ENCODE data around the gene ZDHHC22. TPM values are rescaled to one million over a fixed set of nuclear protein-coding genes. Genes with fewer than 3 reads are reported as not detected.

Gene ZDHHC22
- total RNA-seq, 3 donors from 2014 or later = 1.7 TPM; not detected in 2

DNA sequence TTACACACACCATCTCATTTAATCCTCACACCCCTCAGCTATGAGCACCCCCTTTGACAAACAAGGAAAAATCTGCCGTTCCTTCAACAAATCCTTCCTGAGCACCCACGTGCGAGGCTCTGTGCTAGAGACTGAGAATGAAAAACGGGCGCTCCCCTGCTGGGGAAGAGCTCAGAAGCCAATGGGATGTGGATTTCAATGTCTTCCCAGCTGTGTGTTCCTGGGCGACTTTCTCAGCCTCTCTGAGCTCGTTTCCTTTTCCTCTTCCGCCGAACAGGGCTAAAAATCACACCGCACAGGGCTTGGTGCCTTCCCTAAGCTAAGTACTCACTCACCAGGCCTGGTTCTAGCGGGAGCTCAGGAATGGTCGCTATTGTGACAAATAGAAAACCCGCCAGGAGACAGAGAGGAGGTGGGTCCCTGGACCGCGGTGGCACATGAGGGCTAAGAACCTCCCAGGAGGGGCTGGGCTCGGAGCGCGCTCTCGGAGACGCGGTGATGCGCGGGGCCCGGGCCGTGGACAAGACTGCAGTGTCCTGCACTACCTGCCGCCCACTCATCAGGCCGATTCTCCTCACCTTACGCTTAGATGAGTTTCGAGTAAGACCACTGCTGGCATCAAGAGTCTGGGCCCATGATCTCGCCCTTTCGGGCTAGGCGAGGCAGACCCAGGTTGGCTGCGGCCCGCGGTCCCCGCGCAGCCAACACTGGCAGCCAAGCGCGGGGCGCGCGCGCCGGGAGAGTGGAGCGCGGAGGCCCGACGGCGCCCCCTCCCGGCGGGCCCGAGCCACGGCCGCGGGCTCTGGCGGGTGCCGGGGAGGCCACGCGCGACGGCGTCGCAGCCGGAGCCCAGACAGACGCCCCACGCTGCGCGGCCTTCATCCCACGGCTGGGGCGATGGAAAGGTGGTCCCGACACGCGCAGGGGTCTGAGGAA lies 17.0 kb downstream of the ZDHHC22 start:
- H3K4me1 ChIP-seq (ENCODE audit: low read depth) = peaks cover 37% of the 10 kb centered on the region
- H3K9me3 ChIP-seq = no peaks in the 10 kb centered on the region
- H3K4me3 ChIP-seq = no peak overlapping the region
- intact Hi-C loops (cut with DNase I, micrococcal nuclease) = no loop called here
- DNase-seq (peak; percentile 67 to 82 (median 69)), ATAC-seq (peak; percentile 68)
- no peaks in the 10 kb centered on the region for H3K36me3 ChIP-seq (ENCODE audit: low read depth)
- peak; percentile 79 for TF ChIP-seq CTCF (IDR thresholded peaks at IDR 0.05)

DNA sequence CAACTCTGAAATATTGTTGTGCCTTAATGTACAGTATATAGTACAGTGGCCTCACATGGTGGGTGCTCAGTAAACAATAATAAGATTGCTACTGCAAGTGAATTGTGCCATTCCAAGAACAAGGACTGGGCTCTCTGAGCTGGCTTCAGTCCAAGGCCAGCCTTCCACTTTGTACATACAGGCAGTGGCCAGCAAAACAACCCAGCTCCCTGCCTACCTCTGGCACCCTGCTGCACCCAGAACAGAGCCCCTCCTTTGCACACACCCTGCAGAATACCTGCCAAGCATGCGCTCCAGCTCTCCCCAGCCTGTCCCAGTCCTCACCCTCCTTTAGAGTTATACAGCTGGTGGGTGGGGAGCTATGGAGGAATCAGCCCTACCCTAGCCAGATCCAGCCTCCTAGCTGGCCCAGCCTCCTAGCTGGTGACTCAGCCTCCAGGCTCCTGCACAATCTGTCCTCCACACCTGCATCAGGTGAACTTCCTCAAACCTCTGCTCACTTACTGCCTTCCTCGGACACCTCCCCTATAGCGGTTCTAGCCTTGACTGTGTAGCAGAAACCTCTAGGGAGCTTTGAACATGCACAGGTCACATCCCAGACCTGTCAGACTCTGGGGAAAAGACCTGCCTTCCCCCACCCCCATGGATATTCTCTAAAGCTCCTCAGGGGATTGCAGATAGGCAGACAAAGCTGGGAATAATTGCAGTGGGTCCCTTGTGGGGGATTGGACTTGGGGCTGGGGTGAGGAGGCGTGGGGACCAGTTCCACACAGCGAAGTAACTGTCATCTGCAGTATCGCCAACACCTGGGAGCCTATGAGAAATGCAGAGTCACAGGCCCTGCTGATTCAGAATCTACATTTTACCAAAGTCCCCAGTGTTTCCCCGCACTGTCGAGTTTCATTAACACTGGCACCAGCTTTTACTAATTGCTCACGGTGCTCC lies 17.9 kb downstream of the ZDHHC22 start:
- Histone ChIP-seq H3K9me3 (no peaks in the 10 kb centered on the region), H3K4me1 (ENCODE audit: low read depth) (peaks cover 37% of the 10 kb centered on the region), H3K36me3 (ENCODE audit: low read depth) (no peaks in the 10 kb centered on the region), H3K4me3 (no peak overlapping the region)
- intact Hi-C loops (cut with DNase I, micrococcal nuclease) = no loop called here
- DNase-seq (peak; percentile 91 to 96 (median 93)), ATAC-seq (peak; percentile 92)
- no peak for TF ChIP-seq CTCF (IDR thresholded peaks at IDR 0.05)

DNA sequence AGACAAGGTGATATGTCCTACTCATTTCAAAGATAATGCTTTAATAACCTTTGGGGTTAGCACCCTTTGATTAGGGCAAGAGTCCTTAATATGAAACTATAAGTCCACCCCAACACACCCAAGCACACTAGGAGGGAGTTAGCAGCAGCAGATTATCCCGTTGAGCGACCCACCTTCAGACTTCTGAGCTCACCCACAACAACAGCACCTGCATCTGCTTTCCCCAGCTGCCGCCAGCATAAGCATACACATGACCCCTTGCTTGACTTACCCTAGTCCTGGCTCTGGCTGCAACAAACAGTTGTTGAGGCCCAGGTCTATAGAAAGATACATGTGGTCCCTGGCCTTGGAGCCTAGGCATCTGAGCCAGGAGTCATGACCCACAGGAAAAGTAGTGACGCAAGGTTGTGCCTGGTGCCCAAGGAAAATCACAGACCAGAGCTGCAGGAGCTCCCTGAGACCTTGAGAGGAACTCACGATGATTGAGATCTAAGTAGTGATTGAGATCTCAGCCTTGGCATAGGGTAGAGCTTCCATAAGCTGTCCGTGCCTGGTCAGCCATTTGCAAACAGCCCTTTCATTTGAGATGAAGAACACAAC lies 19.0 kb downstream of the ZDHHC22 start:
- Histone ChIP-seq H3K4me1 (ENCODE audit: low read depth) (peaks cover 37% of the 10 kb centered on the region), H3K36me3 (ENCODE audit: low read depth) (no peaks in the 10 kb centered on the region), H3K4me3 (no peak overlapping the region), H3K9me3 (no peaks in the 10 kb centered on the region)
- DNase-seq (peak in 2 of 3 donors; percentile 21 to 34), ATAC-seq (no peak)
- intact Hi-C loops (cut with DNase I, micrococcal nuclease) = no loop called here
- TF ChIP-seq CTCF (IDR thresholded peaks at IDR 0.05) = no peak

GRCh38 chr14:77120771-77121743 lies 20.5 kb downstream of the ZDHHC22 start:
- ATAC-seq = peak; percentile 23
- intact Hi-C loops (cut with DNase I, micrococcal nuclease) = no loop called here
- peak in 2 of 3 donors; percentile 46 to 69 for DNase-seq
- peaks cover 37% of the 10 kb centered on the region for H3K4me1 ChIP-seq (ENCODE audit: low read depth)
- TF ChIP-seq CTCF (IDR thresholded peaks at IDR 0.05) = no peak
- no peaks in the 10 kb centered on the region for H3K9me3 ChIP-seq
- H3K4me3 ChIP-seq = no peak overlapping the region
- H3K36me3 ChIP-seq (ENCODE audit: low read depth) = no peaks in the 10 kb centered on the region
